Measurements from ENCODE around the gene WNT8A.

Gene WNT8A

DNA sequence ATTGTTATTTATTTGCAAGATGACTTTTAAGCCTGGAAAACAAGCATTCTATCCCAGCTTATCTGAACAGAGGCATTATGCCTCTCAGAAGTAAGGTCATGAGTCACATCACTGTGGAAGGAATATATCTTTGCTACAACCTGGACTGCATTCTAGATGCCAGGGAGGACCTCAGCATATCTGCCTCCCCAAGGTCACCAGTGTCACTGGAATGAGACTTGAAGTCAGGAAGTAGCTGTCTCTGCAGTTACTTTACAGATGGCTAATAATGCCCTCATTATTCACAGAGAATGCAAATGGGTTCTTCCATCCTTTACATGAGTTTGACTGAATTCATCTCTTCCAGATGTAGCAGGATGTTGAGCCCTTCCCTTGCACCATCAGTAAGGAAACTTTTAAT is 46.6 kb upstream of the WNT8A start (continued):
- TF ChIP-seq RBAK (tag by site-specific recombination; IDR thresholded peaks at IDR 0.05) = no peak
- TF ChIP-seq YY1 (tag by site-specific recombination; IDR thresholded peaks at IDR 0.05) = no peak
- TF ChIP-seq, protein P1, sequence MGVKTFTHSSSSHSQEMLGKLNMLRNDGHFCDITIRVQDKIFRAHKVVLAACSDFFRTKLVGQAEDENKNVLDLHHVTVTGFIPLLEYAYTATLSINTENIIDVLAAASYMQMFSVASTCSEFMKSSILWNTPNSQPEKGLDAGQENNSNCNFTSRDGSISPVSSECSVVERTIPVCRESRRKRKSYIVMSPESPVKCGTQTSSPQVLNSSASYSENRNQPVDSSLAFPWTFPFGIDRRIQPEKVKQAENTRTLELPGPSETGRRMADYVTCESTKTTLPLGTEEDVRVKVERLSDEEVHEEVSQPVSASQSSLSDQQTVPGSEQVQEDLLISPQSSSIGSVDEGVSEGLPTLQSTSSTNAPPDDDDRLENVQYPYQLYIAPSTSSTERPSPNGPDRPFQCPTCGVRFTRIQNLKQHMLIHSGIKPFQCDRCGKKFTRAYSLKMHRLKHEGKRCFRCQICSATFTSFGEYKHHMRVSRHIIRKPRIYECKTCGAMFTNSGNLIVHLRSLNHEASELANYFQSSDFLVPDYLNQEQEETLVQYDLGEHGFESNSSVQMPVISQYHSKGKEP (tag by site-specific recombination; IDR thresholded peaks at IDR 0.05) = no peak
- TF ChIP-seq ZNF473 (tag by site-specific recombination; IDR thresholded peaks at IDR 0.05) = no peak
- no peak for TF ChIP-seq ZNF560 (tag by site-specific recombination; IDR thresholded peaks at IDR 0.05; ENCODE audit: borderline replicate concordance)
- TF ChIP-seq SETDB1 (IDR thresholded peaks at IDR 0.05; ENCODE audit: insufficient read length, low read length) = no peak
- TF ChIP-seq, protein P2, sequence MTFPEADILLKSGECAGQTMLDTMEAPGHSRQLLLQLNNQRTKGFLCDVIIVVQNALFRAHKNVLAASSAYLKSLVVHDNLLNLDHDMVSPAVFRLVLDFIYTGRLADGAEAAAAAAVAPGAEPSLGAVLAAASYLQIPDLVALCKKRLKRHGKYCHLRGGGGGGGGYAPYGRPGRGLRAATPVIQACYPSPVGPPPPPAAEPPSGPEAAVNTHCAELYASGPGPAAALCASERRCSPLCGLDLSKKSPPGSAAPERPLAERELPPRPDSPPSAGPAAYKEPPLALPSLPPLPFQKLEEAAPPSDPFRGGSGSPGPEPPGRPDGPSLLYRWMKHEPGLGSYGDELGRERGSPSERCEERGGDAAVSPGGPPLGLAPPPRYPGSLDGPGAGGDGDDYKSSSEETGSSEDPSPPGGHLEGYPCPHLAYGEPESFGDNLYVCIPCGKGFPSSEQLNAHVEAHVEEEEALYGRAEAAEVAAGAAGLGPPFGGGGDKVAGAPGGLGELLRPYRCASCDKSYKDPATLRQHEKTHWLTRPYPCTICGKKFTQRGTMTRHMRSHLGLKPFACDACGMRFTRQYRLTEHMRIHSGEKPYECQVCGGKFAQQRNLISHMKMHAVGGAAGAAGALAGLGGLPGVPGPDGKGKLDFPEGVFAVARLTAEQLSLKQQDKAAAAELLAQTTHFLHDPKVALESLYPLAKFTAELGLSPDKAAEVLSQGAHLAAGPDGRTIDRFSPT (tag by site-specific recombination; IDR thresholded peaks at IDR 0.05) = no peak
- TF ChIP-seq ZNF169 (tag by site-specific recombination; IDR thresholded peaks at IDR 0.05) = no peak
- TF ChIP-seq ZFP3 (tag by site-specific recombination; IDR thresholded peaks at IDR 0.05; ENCODE audit: low read depth) = no peak

DNA sequence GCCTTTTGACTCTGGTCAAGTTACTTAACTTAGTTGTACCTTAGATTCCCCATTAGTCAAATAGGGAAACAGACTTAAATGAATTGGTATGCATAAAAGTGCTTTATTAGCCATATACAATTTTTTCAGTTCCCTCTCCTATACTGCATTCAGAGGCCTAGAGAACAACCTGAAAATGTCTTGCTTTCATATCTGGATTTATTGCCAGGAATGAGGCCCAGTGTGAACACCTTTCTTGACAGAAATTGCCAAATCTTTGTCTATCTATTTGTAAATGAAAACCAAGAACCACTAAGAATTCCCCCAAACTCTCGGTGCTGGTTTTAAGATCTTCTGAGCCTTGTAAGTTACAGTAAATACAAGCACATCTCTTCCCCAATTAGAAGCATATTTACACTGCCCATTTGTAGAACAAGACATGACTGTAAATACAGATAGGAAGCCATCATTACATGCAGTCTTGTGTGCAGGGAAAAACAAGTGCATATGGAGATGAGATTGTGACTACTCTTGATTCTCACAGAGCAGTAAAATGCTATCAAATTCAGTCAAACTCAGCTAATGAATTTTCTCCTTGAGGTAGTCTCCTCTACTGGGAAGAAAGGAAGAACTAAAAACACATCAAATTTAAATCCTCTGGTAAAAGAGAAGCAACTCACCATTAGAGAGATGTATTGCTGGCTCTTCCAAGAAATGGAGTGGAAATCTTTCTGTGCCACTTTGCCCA is 45.8 kb upstream of the WNT8A start:
- CTCF ChIA-PET = interaction anchor here (0.6 to 5.2 kb wide), 11 partner anchors 11 to 262 kb away, joined by 3 to 69 read pairs (median 12); no protein-coding TSS in a partner anchor
- TF ChIP-seq ZNF416 (tag by site-specific recombination; IDR thresholded peaks at IDR 0.05) = no peak
- TF ChIP-seq ZNF501 (tag by site-specific recombination; IDR thresholded peaks at IDR 0.05) = no peak
- no peak for TF ChIP-seq ZBTB17 (tag by site-specific recombination; IDR thresholded peaks at IDR 0.05)
- Histone ChIP-seq H3K4me3 (ENCODE audit: low read depth, low read length) (no peak overlapping the region), H3K27ac (ENCODE audit: extremely low read depth, low read depth, low read length) (no peak overlapping the region), H3K36me3 (ENCODE audit: control insufficient read depth in 2 of 2, insufficient read depth in 1 of 2, low read length in 2 of 2) (no peaks in the 10 kb centered on the region), H3K9me3 (ENCODE audit: control insufficient read depth, insufficient read depth, low read depth, low read length) (no peaks in the 10 kb centered on the region), H3K4me1 (ENCODE audit: control insufficient read depth, insufficient read depth, low read length) (no peaks in the 10 kb centered on the region)
- POLR2A ChIA-PET = no interaction called here

DNA sequence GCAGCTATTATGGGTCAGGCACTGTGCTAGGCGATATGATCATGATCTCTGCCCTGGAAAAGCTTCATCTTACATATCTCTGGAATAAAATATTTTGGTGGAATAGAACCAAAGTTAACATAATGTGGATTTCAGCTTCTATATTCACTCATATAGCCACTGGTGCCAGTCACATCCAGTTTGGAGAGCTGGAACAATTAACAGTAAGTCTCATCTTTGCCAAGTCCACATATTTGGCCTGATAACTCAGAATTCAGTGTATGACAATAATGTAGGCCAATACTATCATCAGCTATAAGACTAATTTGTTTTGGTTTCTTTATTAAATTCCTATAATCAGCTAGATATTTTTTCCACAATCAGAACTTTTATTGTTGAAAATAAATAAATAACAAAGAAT is 45.0 kb upstream of the WNT8A start:
- Histone ChIP-seq H3K4me3 (ENCODE audit: low read depth, low read length) (no peak overlapping the region), H3K9me3 (ENCODE audit: control insufficient read depth, insufficient read depth, low read depth, low read length) (no peaks in the 10 kb centered on the region), H3K36me3 (ENCODE audit: control insufficient read depth in 2 of 2, insufficient read depth in 1 of 2, low read length in 2 of 2) (no peaks in the 10 kb centered on the region), H3K4me1 (ENCODE audit: control insufficient read depth, insufficient read depth, low read length) (no peaks in the 10 kb centered on the region), H3K27ac (ENCODE audit: extremely low read depth, low read depth, low read length) (no peak overlapping the region)
- CTCF ChIA-PET = interaction anchor here (0.5 to 3.5 kb wide), 9 partner anchors 10 to 262 kb away, joined by 3 to 27 read pairs (median 4); no protein-coding TSS in a partner anchor
- POLR2A ChIA-PET = interaction anchor here (0.6 kb wide), 1 partner anchor 43 kb away, joined by 5 read pairs; no protein-coding TSS in a partner anchor
- TF ChIP-seq ZFP41 (tag by site-specific recombination; IDR thresholded peaks at IDR 0.05; ENCODE audit: borderline replicate concordance) (no peak), ZNF366 (tag by site-specific recombination; conservative IDR thresholded peaks at IDR 0.05) (no peak), ZSCAN23 (tag by site-specific recombination; IDR thresholded peaks at IDR 0.05) (no peak), IKZF3 (tag by site-specific recombination; IDR thresholded peaks at IDR 0.05) (no peak), BCL11A (tag by site-specific recombination; IDR thresholded peaks at IDR 0.05; ENCODE audit: low read depth) (no peak), ZNF600 (tag by site-specific recombination; IDR thresholded peaks at IDR 0.05) (no peak), GLI4 (tag by site-specific recombination; IDR thresholded peaks at IDR 0.05) (no peak), SCRT2 (tag by site-specific recombination; IDR thresholded peaks at IDR 0.05) (no peak)
- TF ChIP-seq, protein P3, sequence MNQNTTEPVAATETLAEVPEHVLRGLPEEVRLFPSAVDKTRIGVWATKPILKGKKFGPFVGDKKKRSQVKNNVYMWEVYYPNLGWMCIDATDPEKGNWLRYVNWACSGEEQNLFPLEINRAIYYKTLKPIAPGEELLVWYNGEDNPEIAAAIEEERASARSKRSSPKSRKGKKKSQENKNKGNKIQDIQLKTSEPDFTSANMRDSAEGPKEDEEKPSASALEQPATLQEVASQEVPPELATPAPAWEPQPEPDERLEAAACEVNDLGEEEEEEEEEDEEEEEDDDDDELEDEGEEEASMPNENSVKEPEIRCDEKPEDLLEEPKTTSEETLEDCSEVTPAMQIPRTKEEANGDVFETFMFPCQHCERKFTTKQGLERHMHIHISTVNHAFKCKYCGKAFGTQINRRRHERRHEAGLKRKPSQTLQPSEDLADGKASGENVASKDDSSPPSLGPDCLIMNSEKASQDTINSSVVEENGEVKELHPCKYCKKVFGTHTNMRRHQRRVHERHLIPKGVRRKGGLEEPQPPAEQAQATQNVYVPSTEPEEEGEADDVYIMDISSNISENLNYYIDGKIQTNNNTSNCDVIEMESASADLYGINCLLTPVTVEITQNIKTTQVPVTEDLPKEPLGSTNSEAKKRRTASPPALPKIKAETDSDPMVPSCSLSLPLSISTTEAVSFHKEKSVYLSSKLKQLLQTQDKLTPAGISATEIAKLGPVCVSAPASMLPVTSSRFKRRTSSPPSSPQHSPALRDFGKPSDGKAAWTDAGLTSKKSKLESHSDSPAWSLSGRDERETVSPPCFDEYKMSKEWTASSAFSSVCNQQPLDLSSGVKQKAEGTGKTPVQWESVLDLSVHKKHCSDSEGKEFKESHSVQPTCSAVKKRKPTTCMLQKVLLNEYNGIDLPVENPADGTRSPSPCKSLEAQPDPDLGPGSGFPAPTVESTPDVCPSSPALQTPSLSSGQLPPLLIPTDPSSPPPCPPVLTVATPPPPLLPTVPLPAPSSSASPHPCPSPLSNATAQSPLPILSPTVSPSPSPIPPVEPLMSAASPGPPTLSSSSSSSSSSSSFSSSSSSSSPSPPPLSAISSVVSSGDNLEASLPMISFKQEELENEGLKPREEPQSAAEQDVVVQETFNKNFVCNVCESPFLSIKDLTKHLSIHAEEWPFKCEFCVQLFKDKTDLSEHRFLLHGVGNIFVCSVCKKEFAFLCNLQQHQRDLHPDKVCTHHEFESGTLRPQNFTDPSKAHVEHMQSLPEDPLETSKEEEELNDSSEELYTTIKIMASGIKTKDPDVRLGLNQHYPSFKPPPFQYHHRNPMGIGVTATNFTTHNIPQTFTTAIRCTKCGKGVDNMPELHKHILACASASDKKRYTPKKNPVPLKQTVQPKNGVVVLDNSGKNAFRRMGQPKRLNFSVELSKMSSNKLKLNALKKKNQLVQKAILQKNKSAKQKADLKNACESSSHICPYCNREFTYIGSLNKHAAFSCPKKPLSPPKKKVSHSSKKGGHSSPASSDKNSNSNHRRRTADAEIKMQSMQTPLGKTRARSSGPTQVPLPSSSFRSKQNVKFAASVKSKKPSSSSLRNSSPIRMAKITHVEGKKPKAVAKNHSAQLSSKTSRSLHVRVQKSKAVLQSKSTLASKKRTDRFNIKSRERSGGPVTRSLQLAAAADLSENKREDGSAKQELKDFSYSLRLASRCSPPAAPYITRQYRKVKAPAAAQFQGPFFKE (tag by site-specific recombination; IDR thresholded peaks at IDR 0.05; ENCODE audit: borderline replicate concordance) = no peak
- TF ChIP-seq, protein P4, sequence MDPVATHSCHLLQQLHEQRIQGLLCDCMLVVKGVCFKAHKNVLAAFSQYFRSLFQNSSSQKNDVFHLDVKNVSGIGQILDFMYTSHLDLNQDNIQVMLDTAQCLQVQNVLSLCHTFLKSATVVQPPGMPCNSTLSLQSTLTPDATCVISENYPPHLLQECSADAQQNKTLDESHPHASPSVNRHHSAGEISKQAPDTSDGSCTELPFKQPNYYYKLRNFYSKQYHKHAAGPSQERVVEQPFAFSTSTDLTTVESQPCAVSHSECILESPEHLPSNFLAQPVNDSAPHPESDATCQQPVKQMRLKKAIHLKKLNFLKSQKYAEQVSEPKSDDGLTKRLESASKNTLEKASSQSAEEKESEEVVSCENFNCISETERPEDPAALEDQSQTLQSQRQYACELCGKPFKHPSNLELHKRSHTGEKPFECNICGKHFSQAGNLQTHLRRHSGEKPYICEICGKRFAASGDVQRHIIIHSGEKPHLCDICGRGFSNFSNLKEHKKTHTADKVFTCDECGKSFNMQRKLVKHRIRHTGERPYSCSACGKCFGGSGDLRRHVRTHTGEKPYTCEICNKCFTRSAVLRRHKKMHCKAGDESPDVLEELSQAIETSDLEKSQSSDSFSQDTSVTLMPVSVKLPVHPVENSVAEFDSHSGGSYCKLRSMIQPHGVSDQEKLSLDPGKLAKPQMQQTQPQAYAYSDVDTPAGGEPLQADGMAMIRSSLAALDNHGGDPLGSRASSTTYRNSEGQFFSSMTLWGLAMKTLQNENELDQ (tag by site-specific recombination; IDR thresholded peaks at IDR 0.05; ENCODE audit: low read depth) = no peak
